Endothelial cell (in vitro differentiated cells): ENCODE measurements around the gene FICD. TPM values are rescaled to one million over a fixed set of nuclear protein-coding genes. Genes with fewer than 3 reads are reported as not detected.

ENCODE experiments used
- DNase-seq: peaks from one replicate; pipeline ENCODE4 v3.0.0; 2021; ENCODE audit warnings: low spot score
- H3K27ac Mint-ChIP-seq: one replicate; pipeline ENCODE4 v1.8.0; 2021; ENCODE audit warnings: mixed read lengths, inconsistent platforms; ENCODE audit not compliant: unreplicated experiment
- H3K27me3 Mint-ChIP-seq: one replicate; pipeline ENCODE4 v1.8.0; 2021; ENCODE audit warnings: mild to moderate bottlenecking, moderate library complexity, mixed read lengths, inconsistent platforms; ENCODE audit not compliant: unreplicated experiment
- H3K36me3 Mint-ChIP-seq: one replicate; pipeline ENCODE4 v1.8.0; 2021; ENCODE audit warnings: mild to moderate bottlenecking, low read depth, mixed read lengths, inconsistent platforms; ENCODE audit not compliant: unreplicated experiment
- H3K4me1 Mint-ChIP-seq: one replicate; pipeline ENCODE4 v1.8.0; 2021; ENCODE audit warnings: mild to moderate bottlenecking, mixed read lengths, inconsistent platforms; ENCODE audit not compliant: unreplicated experiment
- H3K4me3 Mint-ChIP-seq: one replicate; pipeline ENCODE4 v1.8.0; 2021; ENCODE audit warnings: mild to moderate bottlenecking, mixed read lengths, inconsistent platforms; ENCODE audit not compliant: unreplicated experiment
- H3K9me3 Mint-ChIP-seq: one replicate; pipeline ENCODE4 v1.8.0; 2021; ENCODE audit warnings: mixed read lengths, inconsistent platforms; ENCODE audit not compliant: unreplicated experiment
- total RNA-seq: library from RNA; stranded (reverse); fragmentation: NEBNext Ultra II Directional; extraction: Animal tissue kit (Norgen Biotek cat#: 25700); gene quantifications from one replicate; pipeline ENCODE4 v1.2.1, GENCODE V29; 2021; ENCODE audit not compliant: unreplicated experiment
- TF ChIP-seq, protein P1 (sequence below): fragments of 200-600 bp; sonication (generic); IDR thresholded peaks from one replicate; pipeline ENCODE4 v1.5.0; 2021; ENCODE audit warnings: antibody characterized with exemption; ENCODE audit not compliant: unreplicated experiment

The FICD gene
- total RNA-seq, 1 donor from 2014 or later = 5.5 TPM

DNA sequence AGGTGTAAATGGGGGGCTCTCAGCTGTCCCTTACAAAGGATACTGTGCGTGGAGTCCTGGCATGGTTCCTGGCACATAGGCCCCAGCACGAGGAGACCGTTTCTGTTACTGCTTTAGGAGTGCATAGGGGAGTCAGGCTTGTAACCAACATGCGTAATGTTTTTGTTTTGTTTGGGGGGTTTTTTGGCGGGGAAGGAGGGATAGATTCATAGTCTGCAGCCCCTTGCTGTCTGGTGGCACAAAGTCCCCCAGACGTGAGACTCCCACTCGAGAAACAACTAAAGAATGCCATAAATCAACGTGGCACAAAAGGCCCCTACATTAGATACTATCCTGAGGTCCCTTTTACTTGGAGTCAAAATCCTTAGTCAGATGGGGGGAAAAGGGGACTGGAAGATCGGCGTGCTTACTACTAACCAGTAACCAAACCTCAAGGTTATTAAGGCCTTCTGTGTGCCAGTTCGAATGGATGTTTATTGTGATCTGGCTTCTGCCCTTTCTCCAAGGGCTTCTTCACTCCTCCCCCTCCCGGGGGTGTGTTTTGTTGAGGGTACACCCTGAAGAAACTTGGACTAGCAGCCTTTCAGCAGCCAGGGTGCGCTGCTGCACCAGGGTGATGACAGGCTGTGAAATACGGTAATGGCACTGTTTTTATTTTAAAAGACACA lies 48.2 kb downstream of the FICD start:
- Mint-ChIP-seq H3K4me1 (peaks cover 24% of the 10 kb centered on the region), H3K4me3 (peak overlapping the region; percentile 95), H3K27me3 (peaks cover 18% of the 10 kb centered on the region), H3K36me3 (peaks cover 27% of the 10 kb centered on the region), H3K27ac (peak overlapping the region; percentile 86), H3K9me3 (no peaks in the 10 kb centered on the region)
- peak; percentile 76 for DNase-seq
- TF ChIP-seq, protein P1, sequence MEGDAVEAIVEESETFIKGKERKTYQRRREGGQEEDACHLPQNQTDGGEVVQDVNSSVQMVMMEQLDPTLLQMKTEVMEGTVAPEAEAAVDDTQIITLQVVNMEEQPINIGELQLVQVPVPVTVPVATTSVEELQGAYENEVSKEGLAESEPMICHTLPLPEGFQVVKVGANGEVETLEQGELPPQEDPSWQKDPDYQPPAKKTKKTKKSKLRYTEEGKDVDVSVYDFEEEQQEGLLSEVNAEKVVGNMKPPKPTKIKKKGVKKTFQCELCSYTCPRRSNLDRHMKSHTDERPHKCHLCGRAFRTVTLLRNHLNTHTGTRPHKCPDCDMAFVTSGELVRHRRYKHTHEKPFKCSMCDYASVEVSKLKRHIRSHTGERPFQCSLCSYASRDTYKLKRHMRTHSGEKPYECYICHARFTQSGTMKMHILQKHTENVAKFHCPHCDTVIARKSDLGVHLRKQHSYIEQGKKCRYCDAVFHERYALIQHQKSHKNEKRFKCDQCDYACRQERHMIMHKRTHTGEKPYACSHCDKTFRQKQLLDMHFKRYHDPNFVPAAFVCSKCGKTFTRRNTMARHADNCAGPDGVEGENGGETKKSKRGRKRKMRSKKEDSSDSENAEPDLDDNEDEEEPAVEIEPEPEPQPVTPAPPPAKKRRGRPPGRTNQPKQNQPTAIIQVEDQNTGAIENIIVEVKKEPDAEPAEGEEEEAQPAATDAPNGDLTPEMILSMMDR = peak; percentile 41

- peaks cover 18% of the 10 kb centered on the region for H3K27me3 Mint-ChIP-seq
- H3K4me3 Mint-ChIP-seq = peak overlapping the region; percentile 95
- H3K27ac Mint-ChIP-seq = no peak overlapping the region
- no peak for DNase-seq
- H3K9me3 Mint-ChIP-seq = no peaks in the 10 kb centered on the region
- H3K4me1 Mint-ChIP-seq = peaks cover 21% of the 10 kb centered on the region
- peaks cover 32% of the 10 kb centered on the region for H3K36me3 Mint-ChIP-seq
- TF ChIP-seq, protein P1 = no peak
These were observed 48.7 kb downstream of the FICD start for GRCh38 chr12:108563804-108564151.

DNA sequence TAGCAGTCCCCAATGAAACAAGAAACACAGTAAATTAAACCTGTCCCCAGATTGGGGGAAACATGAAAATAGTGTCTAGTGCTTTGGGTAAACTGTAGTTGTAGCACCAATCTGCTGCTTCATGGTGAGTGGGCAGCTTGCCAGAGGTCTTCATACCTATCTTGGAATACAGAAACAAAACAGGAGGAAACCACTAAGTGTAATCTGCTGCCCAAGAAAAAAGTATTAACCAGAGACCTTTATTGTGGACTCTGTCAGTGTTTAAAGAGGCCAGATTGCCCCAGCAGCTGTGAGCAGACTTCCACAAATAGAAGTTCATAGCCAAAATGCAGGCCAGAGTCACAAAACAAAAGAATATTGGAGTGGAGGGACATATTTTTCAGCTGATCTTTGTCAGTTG lies 49.6 kb downstream of the FICD start:
- H3K36me3 Mint-ChIP-seq = peaks cover 35% of the 10 kb centered on the region
- no peak overlapping the region for H3K27ac Mint-ChIP-seq
- H3K4me3 Mint-ChIP-seq = peak overlapping the region; percentile 25

DNA sequence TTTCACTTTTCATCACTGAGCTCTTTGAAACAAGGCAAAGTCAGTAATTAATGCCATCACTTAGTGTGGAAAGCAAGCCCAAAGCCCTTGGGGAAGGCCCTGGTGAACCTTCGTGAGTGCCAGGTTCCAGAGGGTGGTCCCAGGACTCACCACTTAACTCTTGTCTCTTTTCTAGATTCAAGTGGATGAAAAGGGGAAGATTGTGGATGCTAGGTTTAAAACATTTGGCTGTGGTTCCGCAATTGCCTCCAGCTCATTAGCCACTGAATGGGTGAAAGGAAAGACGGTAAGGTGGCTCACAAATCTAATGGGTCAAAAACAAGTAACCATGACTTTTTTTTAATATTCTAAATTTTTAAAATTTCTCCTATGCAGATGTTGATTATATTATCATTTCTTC lies 50.1 kb downstream of the FICD start:
- peaks cover 16% of the 10 kb centered on the region for H3K4me1 Mint-ChIP-seq
- peaks cover 14% of the 10 kb centered on the region for H3K27me3 Mint-ChIP-seq
- no peak overlapping the region for H3K4me3 Mint-ChIP-seq
- no peaks in the 10 kb centered on the region for H3K9me3 Mint-ChIP-seq
- no peak overlapping the region for H3K27ac Mint-ChIP-seq
- no peak for DNase-seq
- TF ChIP-seq, protein P1 = no peak
- peaks cover 35% of the 10 kb centered on the region for H3K36me3 Mint-ChIP-seq

More for the DNA sequence above, 49.6 kb downstream of the FICD start:
- Mint-ChIP-seq H3K9me3 (no peaks in the 10 kb centered on the region), H3K27me3 (peaks cover 18% of the 10 kb centered on the region), H3K4me1 (peaks cover 20% of the 10 kb centered on the region)
- no peak for DNase-seq
- TF ChIP-seq, protein P1 = no peak

- peaks cover 33% of the 10 kb centered on the region for H3K36me3 Mint-ChIP-seq
- DNase-seq = no peak
- H3K27me3 Mint-ChIP-seq = peaks cover 11% of the 10 kb centered on the region
- TF ChIP-seq, protein P1 = no peak
- H3K27ac Mint-ChIP-seq = no peak overlapping the region
- H3K4me3 Mint-ChIP-seq = peak overlapping the region; percentile 17
- H3K4me1 Mint-ChIP-seq = peaks cover 10% of the 10 kb centered on the region
- no peaks in the 10 kb centered on the region for H3K9me3 Mint-ChIP-seq
These were observed 50.9 kb downstream of the FICD start for GRCh38 chr12:108565976-108566375.
